ENCODE data around the gene RPL9.
"Not testable (repeated sequence)": the region's sequence is repeated elsewhere in the genome, so short reads cannot be mapped to it uniquely, and the experiment has no call there.

RPL9 gene

GRCh38 chr4:39458505-39459300 is at the start of gene RPL9, which contains the start of gene LIAS:
TSS of gene RPL9 (minus strand) at chr4:39458922. CDS start at chr4:39458439, 483 bp downstream.
TSS of gene LIAS (plus strand) at chr4:39459056. CDS start at chr4:39459118, 62 bp downstream.
- peak; percentile 97 for DNase-seq (ENCODE audit: low spot score)

- no peak for DNase-seq (ENCODE audit: low spot score)
Observed at GRCh38 chr4:39505581-39505980, 46.9 kb upstream of the RPL9 start.

GRCh38 chr4:39504538-39504937 is 45.8 kb upstream of the RPL9 start:
- DNase-seq (ENCODE audit: low spot score) = no peak

- DNase-seq (ENCODE audit: low spot score) = not testable (repeated sequence)
Observed at GRCh38 chr4:39502664-39503035, 43.9 kb upstream of the RPL9 start.

- DNase-seq (ENCODE audit: low spot score) = no peak
Observed at GRCh38 chr4:39502019-39502663, 43.4 kb upstream of the RPL9 start.

- DNase-seq (ENCODE audit: low spot score) = no peak
Observed at GRCh38 chr4:39498727-39499020, 40.0 kb upstream of the RPL9 start.

- no peak for DNase-seq (ENCODE audit: low spot score)
Observed at GRCh38 chr4:39497909-39498726, 39.4 kb upstream of the RPL9 start.

GRCh38 chr4:39495446-39496213 is 36.9 kb upstream of the RPL9 start:
- no peak for DNase-seq (ENCODE audit: low spot score)

GRCh38 chr4:39494354-39494753 is 35.6 kb upstream of the RPL9 start:
- no peak for DNase-seq (ENCODE audit: low spot score)

- DNase-seq (ENCODE audit: low spot score) = no peak
Observed at GRCh38 chr4:39490322-39490721, 31.6 kb upstream of the RPL9 start.

- DNase-seq (ENCODE audit: low spot score) = no peak
Observed at GRCh38 chr4:39486221-39486804, 27.6 kb upstream of the RPL9 start.

- DNase-seq (ENCODE audit: low spot score) = no peak
Observed at GRCh38 chr4:39484582-39485272, 26.0 kb upstream of the RPL9 start.

GRCh38 chr4:39480902-39481695 is 22.4 kb upstream of the RPL9 start:
- no peak for DNase-seq (ENCODE audit: low spot score)

- no peak for DNase-seq (ENCODE audit: low spot score)
Observed at GRCh38 chr4:39480251-39480650, 21.5 kb upstream of the RPL9 start.

GRCh38 chr4:39476187-39476895 is 17.6 kb upstream of the RPL9 start:
- DNase-seq (ENCODE audit: low spot score) = no peak

GRCh38 chr4:39472396-39472795 is 13.7 kb upstream of the RPL9 start:
- DNase-seq (ENCODE audit: low spot score) = no peak

GRCh38 chr4:39470402-39470801 is 11.7 kb upstream of the RPL9 start:
- DNase-seq (ENCODE audit: low spot score) = no peak

- peak; percentile 62 for DNase-seq (ENCODE audit: low spot score)
Observed at GRCh38 chr4:39469429-39470077, 10.8 kb upstream of the RPL9 start.

- no peak for DNase-seq (ENCODE audit: low spot score)
Observed at GRCh38 chr4:39467464-39467863, 8.7 kb upstream of the RPL9 start.

Data from germinal center (tissue), 1 donor.